Natural killer cell (primary cell): Measurements from ENCODE around the gene CARMIL1. TPM values are rescaled to one million over a fixed set of nuclear protein-coding genes. Genes with fewer than 3 reads are reported as not detected.

Experiments used
- ATAC-seq, 3 donors: fragments of 150-1000 bp in 2 of 3; fragments of 200-7000 bp in 1 of 3; cut with Tn5 transposase; 1 replicate in 1 of 3; 2 replicates in 2 of 3; pipeline ENCODE4 v1.10.0; 2021; ENCODE audit warnings: mild to moderate bottlenecking in 2 of 3, moderate library complexity in 2 of 3
- DNase-seq, 2 donors: peaks; one replicate each; pipeline versions ENCODE4 v3.0.0 to v3.0.0-alpha.2; 2013 to 2021; ENCODE audit warnings: mixed read lengths in 1 of 2
- H3K27ac ChIP-seq: one replicate; pipeline ENCODE4 v1.5.1; 2013; ENCODE audit warnings: mild to moderate bottlenecking, low read length
- H3K27me3 ChIP-seq: one replicate; pipeline ENCODE4 v1.6.1; 2013; ENCODE audit warnings: low read length; ENCODE audit not compliant: control insufficient read depth, insufficient read depth
- H3K36me3 ChIP-seq: one replicate; pipeline ENCODE4 v1.6.1; 2013; ENCODE audit warnings: low read length; ENCODE audit not compliant: control insufficient read depth, insufficient read depth
- H3K4me1 ChIP-seq: one replicate; pipeline ENCODE4 v1.6.1; 2013; ENCODE audit warnings: low read length; ENCODE audit not compliant: control insufficient read depth, insufficient read depth
- H3K4me3 ChIP-seq: one replicate; pipeline ENCODE4 v1.5.1; 2013; ENCODE audit warnings: low read length
- H3K9me3 ChIP-seq: one replicate; pipeline ENCODE4 v1.6.1; 2013; ENCODE audit warnings: low read length; ENCODE audit not compliant: control insufficient read depth, insufficient read depth
- H3K27ac Mint-ChIP-seq, 2 donors: one replicate each; pipeline ENCODE4 v1.8.0; 2022; ENCODE audit warnings: mild to moderate bottlenecking in 2 of 2, mixed read lengths in 2 of 2, moderate library complexity in 1 of 2
- H3K27me3 Mint-ChIP-seq, 2 donors: one replicate each; pipeline ENCODE4 v1.8.0; 2022; ENCODE audit warnings: low read depth in 2 of 2, mixed read lengths in 2 of 2
- H3K36me3 Mint-ChIP-seq: one replicate; pipeline ENCODE4 v1.8.0; 2022; ENCODE audit warnings: mixed read lengths
- H3K4me1 Mint-ChIP-seq, 2 donors: one replicate each; pipeline ENCODE4 v1.8.0; 2022; ENCODE audit warnings: mixed read lengths in 2 of 2
- H3K4me3 Mint-ChIP-seq: one replicate; pipeline ENCODE4 v1.8.0; 2022; ENCODE audit warnings: mild to moderate bottlenecking, moderate library complexity, mixed read lengths
- H3K9me3 Mint-ChIP-seq, 2 donors: one replicate each; pipeline ENCODE4 v1.8.0; 2022; ENCODE audit warnings: mixed read lengths in 2 of 2
- CTCF ChIP-seq: fragments of 200-600 bp; IDR thresholded peaks from one replicate; pipeline ENCODE4 v1.8.0; 2022; ENCODE audit warnings: antibody characterized with exemption
- WGBS: methylation state at CpG from one replicate; pipeline ENCODE4 v1.1.7; 2013; ENCODE audit warnings: missing lambda C conversion rate; ENCODE audit not compliant: insufficient coverage; 5-methylcytosine and 5-hydroxymethylcytosine counted together
- intact Hi-C: fragments of 100-400 bp; cut with micrococcal nuclease; formaldehyde crosslinking; loops from one replicate; pipeline ENCODE4 v1.14.2; 2022
- total RNA-seq, 4 donors: library from RNA; stranded (reverse); fragments of 120-200 nt in 1 of 4; gene quantifications; one replicate each; pipeline versions ENCODE4 v1.2.3 to v1.2.4, GENCODE V29; 2013 to 2022

CARMIL1 gene
- total RNA-seq, 3 donors from 2014 or later (not counting 1 experiment from before 2014, with no cell fraction given) = 0.25 to 1.1 (median 0.35) TPM

- H3K27me3 ChIP-seq = no peaks in the 10 kb centered on the region
- no peak overlapping the region for H3K27ac ChIP-seq
- no peak for DNase-seq
- TF ChIP-seq CTCF = no peak
- WGBS = 82% methylated on average over 7 of the region's 7 CpGs
- H3K4me1 ChIP-seq = no peaks in the 10 kb centered on the region
- H3K9me3 ChIP-seq = no peaks in the 10 kb centered on the region
- no peak overlapping the region for H3K4me3 ChIP-seq
- no peak for ATAC-seq
- H3K36me3 Mint-ChIP-seq = no peaks in the 10 kb centered on the region
- no peaks in the 10 kb centered on the region for H3K4me1 Mint-ChIP-seq
- intact Hi-C loops = no loop called here
- no peak overlapping the region for H3K4me3 Mint-ChIP-seq
- no peak overlapping the region for H3K27ac Mint-ChIP-seq
- no peaks in the 10 kb centered on the region for H3K9me3 Mint-ChIP-seq
- peaks cover 8 to 17% of the 10 kb centered on the region in 2 donors for H3K27me3 Mint-ChIP-seq
- no peaks in the 10 kb centered on the region for H3K36me3 ChIP-seq
These were observed 21.4 kb upstream of the CARMIL1 start for GRCh38 chr6:25257686-25258348.

- no peak for ATAC-seq
- H3K27ac ChIP-seq = no peak overlapping the region
- no peaks in the 10 kb centered on the region for H3K4me1 ChIP-seq
- no peaks in the 10 kb centered on the region for H3K9me3 Mint-ChIP-seq
- WGBS = 85% methylated on average over 4 of the region's 4 CpGs
- H3K4me3 ChIP-seq = no peak overlapping the region
- H3K36me3 ChIP-seq = no peaks in the 10 kb centered on the region
- no peak for TF ChIP-seq CTCF
- H3K4me1 Mint-ChIP-seq = no peaks in the 10 kb centered on the region
- DNase-seq = no peak
- intact Hi-C loops = no loop called here
- peaks cover 9 to 17% of the 10 kb centered on the region in 2 donors for H3K27me3 Mint-ChIP-seq
- no peaks in the 10 kb centered on the region for H3K9me3 ChIP-seq
- H3K36me3 Mint-ChIP-seq = no peaks in the 10 kb centered on the region
- H3K27me3 ChIP-seq = no peaks in the 10 kb centered on the region
- H3K27ac Mint-ChIP-seq = no peak overlapping the region
- H3K4me3 Mint-ChIP-seq = no peak overlapping the region
These were observed 19.4 kb upstream of the CARMIL1 start for GRCh38 chr6:25259756-25260155.

- Mint-ChIP-seq H3K27ac (no peak overlapping the region), H3K4me3 (no peak overlapping the region), H3K4me1 (no peaks in the 10 kb centered on the region), H3K9me3 (no peaks in the 10 kb centered on the region), H3K36me3 (no peaks in the 10 kb centered on the region), H3K27me3 (peaks cover 13 to 19% of the 10 kb centered on the region in 2 donors)
- no peaks in the 10 kb centered on the region for H3K9me3 ChIP-seq
- no peak overlapping the region for H3K27ac ChIP-seq
- TF ChIP-seq CTCF = no peak
- no peak for DNase-seq
- H3K4me3 ChIP-seq = no peak overlapping the region
- ATAC-seq = no peak
- no peaks in the 10 kb centered on the region for H3K27me3 ChIP-seq
- no peaks in the 10 kb centered on the region for H3K4me1 ChIP-seq
- no peaks in the 10 kb centered on the region for H3K36me3 ChIP-seq
- no CpG with 5 or more reads among the region's 2 CpGs for whole genome bisulfite sequencing
- intact Hi-C loops = no loop called here
These were observed 15.5 kb upstream of the CARMIL1 start for GRCh38 chr6:25263657-25264056.
